Fibroblast of lung (primary cell): ENCODE measurements around the gene SMKR1. TPM values are rescaled to one million over a fixed set of nuclear protein-coding genes. Genes with fewer than 3 reads are reported as not detected.
"Not testable (repeated sequence)": the region's sequence is repeated elsewhere in the genome, so short reads cannot be mapped to it uniquely, and the experiment has no call there.

Source experiments
- DNase-seq, 2 donors: peaks; one replicate each; pipeline versions ENCODE4 v3.0.0 to v3.0.0-alpha.2; 2010; ENCODE audit warnings: low read depth in 2 of 2
- H2AFZ ChIP-seq: 2 replicates; pipeline ENCODE4 v1.5.1; 2012; ENCODE audit warnings: low read length, control low read depth, inconsistent platforms
- H3K27ac ChIP-seq: 2 replicates; pipeline ENCODE4 v1.5.1; 2011; ENCODE audit warnings: low read length, control low read depth; ENCODE audit not compliant: insufficient read depth
- H3K27me3 ChIP-seq: 2 replicates; pipeline ENCODE4 v1.5.1; 2011; ENCODE audit warnings: mild to moderate bottlenecking, low read length; ENCODE audit not compliant: control insufficient read depth, insufficient read depth
- H3K36me3 ChIP-seq: 2 replicates; pipeline ENCODE4 v1.5.1; 2011; ENCODE audit warnings: low read length; ENCODE audit not compliant: control insufficient read depth, insufficient read depth
- H3K4me1 ChIP-seq: 2 replicates; pipeline ENCODE4 v1.5.1; 2011; ENCODE audit warnings: low read length; ENCODE audit not compliant: control insufficient read depth, insufficient read depth; ENCODE audit errors: extremely low read depth
- H3K4me2 ChIP-seq: 2 replicates; pipeline ENCODE4 v1.5.1; 2011; ENCODE audit warnings: low read length, control low read depth; ENCODE audit not compliant: insufficient read depth; ENCODE audit errors: extremely low read depth
- H3K4me3 ChIP-seq, 4 experiments: fragments of 200-600 bp in 1 of 4; sonication (generic) in 1 of 4; replicated peaks in 1 of 4; 2 replicates each; pipeline ENCODE4 v1.5.1; 2011 to 2016; ENCODE audit warnings: low read length in 4 of 4, low read depth in 3 of 4, mild to moderate bottlenecking in 3 of 4, control low read depth in 2 of 4, inconsistent platforms in 1 of 4, mixed read lengths in 1 of 4; ENCODE audit not compliant: insufficient read depth in 1 of 4; ENCODE audit errors: control extremely low read depth in 1 of 4
- H3K79me2 ChIP-seq: 2 replicates; pipeline ENCODE4 v1.5.1; 2012; ENCODE audit warnings: mild to moderate bottlenecking, low read length, inconsistent platforms; ENCODE audit not compliant: control insufficient read depth, insufficient read depth
- H3K9ac ChIP-seq: 2 replicates; pipeline ENCODE4 v1.5.1; 2011; ENCODE audit warnings: mild to moderate bottlenecking, low read length, control low read depth; ENCODE audit not compliant: insufficient read depth
- H3K9me3 ChIP-seq: 2 replicates; pipeline ENCODE4 v1.5.1; 2012; ENCODE audit warnings: low read depth, low read length; ENCODE audit not compliant: control insufficient read depth, insufficient read depth
- H4K20me1 ChIP-seq: 2 replicates; pipeline ENCODE4 v1.5.1; 2011; ENCODE audit warnings: low read length; ENCODE audit not compliant: control insufficient read depth, insufficient read depth; ENCODE audit errors: extremely low read depth
- EZH2 ChIP-seq: IDR thresholded peaks from 2 replicates; pipeline ENCODE4 v1.5.1; 2012; ENCODE audit warnings: low read length, control low read depth, mild to moderate bottlenecking; ENCODE audit errors: missing control alignments
- polyA plus RNA-seq, 2 donors: library from polyadenylated mRNA; depleted of rRNA in 1 of 2; stranded (reverse) in 1 of 2; unstranded in 1 of 2; fragments of >200 nt; gene quantifications; 2 replicates each; pipeline ENCODE4 v1.2.1, GENCODE V29; 2011 to 2012; ENCODE audit warnings: missing spikeins in 1 of 2
- total RNA-seq: library from RNA; depleted of rRNA; stranded (reverse); fragments of >200 nt; gene quantifications from 2 replicates; pipeline ENCODE4 v1.2.1, GENCODE V29; 2014
- TF ChIP-seq, protein P1 (sequence below), 2 donors: IDR thresholded peaks in 1 of 2; conservative IDR thresholded peaks in 1 of 2; 1 replicate in 1 of 2; 2 replicates in 1 of 2; pipeline ENCODE4 v1.5.1; 2011 to 2012; ENCODE audit warnings: low read length in 2 of 2, control low read depth in 1 of 2, inconsistent platforms in 1 of 2, low read depth in 1 of 2, mild to moderate bottlenecking in 1 of 2

SMKR1 gene
- total and polyA plus RNA-seq, 2 donors (not counting 1 experiment from before 2014, with no cell fraction given) = 0.49 to 3.5 TPM

DNA sequence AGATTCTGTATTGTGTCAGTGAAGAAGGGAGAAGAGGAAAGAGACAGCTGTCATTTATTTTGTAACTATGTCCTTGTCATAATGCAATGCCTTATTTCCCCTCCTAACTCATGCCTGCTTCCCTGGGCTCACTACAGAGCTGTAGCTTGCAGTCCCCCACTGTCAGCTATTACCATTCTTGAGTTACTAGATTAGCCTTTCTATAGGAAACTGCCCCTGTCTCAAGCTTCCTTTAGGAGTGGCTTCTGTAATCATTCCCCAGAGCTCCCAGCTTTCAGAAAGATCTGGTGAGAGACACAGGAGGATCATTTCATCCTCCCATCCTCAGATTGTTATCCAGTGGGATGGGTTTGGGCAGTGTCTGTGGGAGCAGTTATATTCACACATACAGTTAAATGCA is 32.4 kb upstream of the SMKR1 start:
- Histone ChIP-seq H4K20me1 (no peaks in the 10 kb centered on the region), H3K4me1 (no peaks in the 10 kb centered on the region), H3K79me2 (no peaks in the 10 kb centered on the region), H2AFZ (no peak overlapping the region), H3K9me3 (no peaks in the 10 kb centered on the region), H3K36me3 (no peaks in the 10 kb centered on the region), H3K27ac (no peak overlapping the region), H3K4me3 (no peak overlapping the region), H3K9ac (no peak overlapping the region), H3K4me2 (no peak overlapping the region), H3K27me3 (no peaks in the 10 kb centered on the region)
- TF ChIP-seq, protein P1, sequence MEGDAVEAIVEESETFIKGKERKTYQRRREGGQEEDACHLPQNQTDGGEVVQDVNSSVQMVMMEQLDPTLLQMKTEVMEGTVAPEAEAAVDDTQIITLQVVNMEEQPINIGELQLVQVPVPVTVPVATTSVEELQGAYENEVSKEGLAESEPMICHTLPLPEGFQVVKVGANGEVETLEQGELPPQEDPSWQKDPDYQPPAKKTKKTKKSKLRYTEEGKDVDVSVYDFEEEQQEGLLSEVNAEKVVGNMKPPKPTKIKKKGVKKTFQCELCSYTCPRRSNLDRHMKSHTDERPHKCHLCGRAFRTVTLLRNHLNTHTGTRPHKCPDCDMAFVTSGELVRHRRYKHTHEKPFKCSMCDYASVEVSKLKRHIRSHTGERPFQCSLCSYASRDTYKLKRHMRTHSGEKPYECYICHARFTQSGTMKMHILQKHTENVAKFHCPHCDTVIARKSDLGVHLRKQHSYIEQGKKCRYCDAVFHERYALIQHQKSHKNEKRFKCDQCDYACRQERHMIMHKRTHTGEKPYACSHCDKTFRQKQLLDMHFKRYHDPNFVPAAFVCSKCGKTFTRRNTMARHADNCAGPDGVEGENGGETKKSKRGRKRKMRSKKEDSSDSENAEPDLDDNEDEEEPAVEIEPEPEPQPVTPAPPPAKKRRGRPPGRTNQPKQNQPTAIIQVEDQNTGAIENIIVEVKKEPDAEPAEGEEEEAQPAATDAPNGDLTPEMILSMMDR (conservative IDR thresholded peaks at IDR 0.05 in 1 of 2, IDR thresholded peaks at IDR 0.05 in 1 of 2; ENCODE audit: low read depth in 1 of 2, low read length in 2 of 2) = no peak
- DNase-seq = no peak

DNA sequence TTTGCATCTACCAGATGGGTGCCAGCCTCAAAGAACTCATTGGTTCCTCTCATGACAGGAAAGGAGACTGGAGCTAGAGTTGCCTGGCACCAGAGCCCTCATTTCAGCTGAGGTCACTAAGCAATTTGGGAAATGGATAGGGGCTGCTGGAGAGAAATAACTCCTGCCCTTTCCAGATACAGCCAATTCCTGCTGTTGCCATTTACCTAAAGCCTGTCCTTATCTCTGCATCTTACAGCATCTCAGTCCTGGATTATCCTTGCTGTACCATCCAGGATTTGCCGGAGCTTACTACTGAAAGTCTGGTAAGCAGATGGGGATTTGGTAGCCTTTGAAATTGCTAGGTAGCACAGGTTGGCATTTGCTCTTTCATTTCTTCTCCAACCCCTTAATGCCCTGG is 31.9 kb upstream of the SMKR1 start:
- no peak overlapping the region for H2AFZ ChIP-seq
- no peaks in the 10 kb centered on the region for H3K36me3 ChIP-seq
- no peaks in the 10 kb centered on the region for H3K9me3 ChIP-seq
- no peak for DNase-seq
- H3K27ac ChIP-seq = no peak overlapping the region
- no peak overlapping the region for H3K4me2 ChIP-seq
- no peaks in the 10 kb centered on the region for H3K27me3 ChIP-seq
- H3K4me1 ChIP-seq = no peaks in the 10 kb centered on the region
- no peak for TF ChIP-seq EZH2
- TF ChIP-seq, protein P1 (conservative IDR thresholded peaks at IDR 0.05 in 1 of 2, IDR thresholded peaks at IDR 0.05 in 1 of 2; ENCODE audit: low read depth in 1 of 2, low read length in 2 of 2) = no peak
- no peak overlapping the region for H3K4me3 ChIP-seq
- no peak overlapping the region for H3K9ac ChIP-seq
- H3K79me2 ChIP-seq = no peaks in the 10 kb centered on the region
- no peaks in the 10 kb centered on the region for H4K20me1 ChIP-seq

DNA sequence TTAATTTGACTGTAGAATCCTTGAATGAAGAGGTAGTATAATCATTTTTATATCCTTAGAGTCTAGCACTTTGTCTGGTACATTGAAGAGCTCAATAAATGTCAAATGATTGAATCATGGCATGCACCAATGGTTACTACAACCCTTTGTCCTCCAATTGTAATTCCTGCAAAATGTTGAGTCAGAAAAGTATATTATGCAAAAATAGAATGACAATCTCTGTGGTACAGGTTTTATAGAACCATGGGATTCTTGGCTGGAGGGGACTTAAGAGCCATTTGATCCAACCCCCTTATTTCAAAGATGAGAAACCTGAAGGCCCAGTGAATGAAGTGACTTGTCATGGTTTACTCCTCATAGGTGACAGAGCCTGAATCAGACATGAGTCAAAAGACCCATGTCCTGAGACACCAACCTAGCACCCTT is 30.9 kb upstream of the SMKR1 start:
- no peak overlapping the region for H3K27ac ChIP-seq
- H3K4me1 ChIP-seq = no peaks in the 10 kb centered on the region
- H3K79me2 ChIP-seq = no peaks in the 10 kb centered on the region
- no peaks in the 10 kb centered on the region for H4K20me1 ChIP-seq
- H2AFZ ChIP-seq = no peak overlapping the region
- no peak overlapping the region for H3K4me3 ChIP-seq
- no peak for TF ChIP-seq EZH2
- TF ChIP-seq, protein P1 (conservative IDR thresholded peaks at IDR 0.05 in 1 of 2, IDR thresholded peaks at IDR 0.05 in 1 of 2; ENCODE audit: low read depth in 1 of 2, low read length in 2 of 2) = no peak
- H3K9ac ChIP-seq = no peak overlapping the region
- DNase-seq = no peak
- H3K9me3 ChIP-seq = no peaks in the 10 kb centered on the region
- H3K27me3 ChIP-seq = no peaks in the 10 kb centered on the region
- H3K4me2 ChIP-seq = no peak overlapping the region
- H3K36me3 ChIP-seq = no peaks in the 10 kb centered on the region

DNA sequence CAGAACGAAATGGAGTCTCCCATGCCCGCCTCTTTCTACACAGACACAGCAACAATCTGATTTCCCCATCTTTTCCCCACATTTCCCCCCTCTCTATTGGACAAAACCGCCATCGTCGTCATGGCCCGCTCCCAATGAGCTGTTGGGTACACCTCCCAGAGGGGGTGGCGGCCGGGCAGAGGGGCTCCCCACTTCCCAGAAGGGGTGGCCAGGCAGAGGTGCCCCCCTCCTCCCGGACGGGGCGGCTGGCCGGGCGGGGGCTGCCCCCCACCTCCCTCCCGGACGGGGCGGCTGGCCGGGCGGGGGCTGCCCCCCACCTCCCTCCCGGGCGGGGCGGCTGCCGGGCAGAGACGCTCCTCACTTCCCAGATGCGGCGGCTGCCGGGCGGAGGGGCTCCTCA is 26.4 kb upstream of the SMKR1 start:
- not testable (repeated sequence) for H3K4me2 ChIP-seq, H3K27ac ChIP-seq, H3K36me3 ChIP-seq, H3K9me3 ChIP-seq, H3K79me2 ChIP-seq, H4K20me1 ChIP-seq, H3K4me3 ChIP-seq, H3K9ac ChIP-seq, DNase-seq, H3K27me3 ChIP-seq, H2AFZ ChIP-seq, H3K4me1 ChIP-seq

DNA sequence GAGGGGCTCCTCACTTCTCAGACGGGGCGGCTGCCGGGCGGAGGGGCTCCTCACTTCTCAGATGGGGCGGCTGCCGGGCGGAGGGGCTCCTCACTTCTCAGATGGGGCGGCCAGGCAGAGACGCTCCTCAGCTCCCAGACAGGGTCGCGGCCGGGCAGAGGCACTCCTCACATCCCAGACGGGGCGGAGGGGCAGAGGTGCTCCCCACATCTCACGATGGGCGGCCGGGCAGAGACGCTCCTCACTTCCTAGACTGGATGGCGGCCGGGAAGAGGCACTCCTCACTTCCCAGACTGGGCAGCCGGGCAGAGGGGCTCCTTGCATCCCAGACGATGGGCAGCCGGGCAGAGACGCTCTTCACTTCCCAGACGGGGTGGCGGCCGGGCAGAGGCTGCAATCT is 25.9 kb upstream of the SMKR1 start:
- not testable (repeated sequence) for H3K4me3 ChIP-seq, H3K36me3 ChIP-seq, H3K9me3 ChIP-seq, H4K20me1 ChIP-seq, H3K27ac ChIP-seq, H2AFZ ChIP-seq, H3K4me1 ChIP-seq, DNase-seq, H3K9ac ChIP-seq, H3K4me2 ChIP-seq, H3K27me3 ChIP-seq, H3K79me2 ChIP-seq
